ENCODE data around the gene ZCCHC2.

- TF ChIP-seq CTCF (IDR thresholded peaks at IDR 0.05; ENCODE audit: low read depth, low read length, poor library complexity, severe bottlenecking): no peak
- no peak for TF ChIP-seq EZH2phosphoT487 (IDR thresholded peaks at IDR 0.05; ENCODE audit: borderline replicate concordance, low read length)
Measured at GRCh38 chr18:62486290-62486964, 36.4 kb upstream of the ZCCHC2 start.
